Nephron progenitor cell (in vitro differentiated cells): ENCODE data around the gene NT5DC2.

Experiments
- DNase-seq: peaks from one replicate; pipeline ENCODE4 v3.0.0; 2021
- H3K27ac Mint-ChIP-seq: 2 replicates; pipeline ENCODE4 v1.8.0; 2021; ENCODE audit warnings: mild to moderate bottlenecking, moderate library complexity, mixed read lengths
- H3K27me3 Mint-ChIP-seq: 2 replicates; pipeline ENCODE4 v1.8.0; 2021; ENCODE audit warnings: mild to moderate bottlenecking, low read depth, mixed read lengths; ENCODE audit not compliant: poor library complexity
- H3K36me3 Mint-ChIP-seq: 2 replicates; pipeline ENCODE4 v1.8.0; 2021; ENCODE audit warnings: low read depth, mixed read lengths
- H3K4me1 Mint-ChIP-seq: 2 replicates; pipeline ENCODE4 v1.8.0; 2021; ENCODE audit warnings: mixed read lengths
- H3K4me3 Mint-ChIP-seq: 2 replicates; pipeline ENCODE4 v1.8.0; 2021; ENCODE audit warnings: mild to moderate bottlenecking, moderate library complexity, mixed read lengths
- H3K9me3 Mint-ChIP-seq: 2 replicates; pipeline ENCODE4 v1.8.0; 2021; ENCODE audit warnings: mild to moderate bottlenecking, moderate library complexity, mixed read lengths
- CTCF ChIP-seq: fragments of 200-600 bp; sonication (generic); IDR thresholded peaks from 2 replicates; pipeline ENCODE4 v1.5.0; 2021; ENCODE audit warnings: antibody characterized with exemption

The NT5DC2 gene

GRCh38 chr3:52490939-52491526 is 42.6 kb downstream of the NT5DC2 start:
- TF ChIP-seq CTCF = no peak
- no peak for DNase-seq
- H3K4me1 Mint-ChIP-seq = peaks cover 10% of the 10 kb centered on the region
- no peaks in the 10 kb centered on the region for H3K9me3 Mint-ChIP-seq
- H3K36me3 Mint-ChIP-seq = peaks cover 17% of the 10 kb centered on the region
- no peak overlapping the region for H3K4me3 Mint-ChIP-seq
- H3K27ac Mint-ChIP-seq = peak overlapping the region; percentile 76
- H3K27me3 Mint-ChIP-seq = no peaks in the 10 kb centered on the region

- Mint-ChIP-seq H3K27me3 (no peaks in the 10 kb centered on the region), H3K4me1 (peaks cover 10% of the 10 kb centered on the region), H3K27ac (peak overlapping the region; percentile 76), H3K9me3 (no peaks in the 10 kb centered on the region), H3K36me3 (peaks cover 24% of the 10 kb centered on the region), H3K4me3 (no peak overlapping the region)
- no peak for DNase-seq
- TF ChIP-seq CTCF = no peak
These were observed 43.4 kb downstream of the NT5DC2 start for GRCh38 chr3:52490035-52490938.

GRCh38 chr3:52489453-52489852 is 44.2 kb downstream of the NT5DC2 start:
- Mint-ChIP-seq H3K4me1 (peaks cover 16% of the 10 kb centered on the region), H3K9me3 (no peaks in the 10 kb centered on the region), H3K27ac (no peak overlapping the region), H3K27me3 (no peaks in the 10 kb centered on the region), H3K4me3 (no peak overlapping the region), H3K36me3 (peaks cover 26% of the 10 kb centered on the region)
- no peak for DNase-seq
- no peak for TF ChIP-seq CTCF

GRCh38 chr3:52488746-52489145 is 44.9 kb downstream of the NT5DC2 start:
- Mint-ChIP-seq H3K4me1 (peaks cover 19% of the 10 kb centered on the region), H3K27me3 (no peaks in the 10 kb centered on the region), H3K4me3 (no peak overlapping the region), H3K9me3 (no peaks in the 10 kb centered on the region), H3K36me3 (peaks cover 30% of the 10 kb centered on the region), H3K27ac (no peak overlapping the region)
- TF ChIP-seq CTCF = no peak
- no peak for DNase-seq

- H3K4me1 Mint-ChIP-seq = peaks cover 26% of the 10 kb centered on the region
- peaks cover 31% of the 10 kb centered on the region for H3K36me3 Mint-ChIP-seq
- no peak overlapping the region for H3K27ac Mint-ChIP-seq
- H3K9me3 Mint-ChIP-seq = no peaks in the 10 kb centered on the region
- H3K27me3 Mint-ChIP-seq = no peaks in the 10 kb centered on the region
- no peak for DNase-seq
- no peak overlapping the region for H3K4me3 Mint-ChIP-seq
- no peak for TF ChIP-seq CTCF
These were observed 45.6 kb downstream of the NT5DC2 start for GRCh38 chr3:52487788-52488691.
